HCEC 1CT (cell line): ENCODE results near the gene TAL2.

Source experiments
- DNase-seq: peaks from one replicate; pipeline ENCODE4 v3.0.0-alpha.2; 2017

The TAL2 gene

GRCh38 chr9:105662184-105663104, at the start of gene TAL2:
Gene TAL2, plus strand, starts transcription at chr9:105662457. Its CDS starts 40 bp downstream, at chr9:105662497.
- no peak for DNase-seq

- no peak for DNase-seq
Observed at GRCh38 chr9:105621001-105621400, 41.3 kb upstream of the TAL2 start.

GRCh38 chr9:105625088-105625487, 37.2 kb upstream of the TAL2 start:
- no peak for DNase-seq

- no peak for DNase-seq
Observed at GRCh38 chr9:105632807-105633206, 29.4 kb upstream of the TAL2 start.

GRCh38 chr9:105633411-105633810, 28.8 kb upstream of the TAL2 start:
- no peak for DNase-seq

GRCh38 chr9:105636331-105636730, 25.9 kb upstream of the TAL2 start:
- DNase-seq: no peak

- DNase-seq: peak; percentile 21
Observed at GRCh38 chr9:105637787-105638395, 24.4 kb upstream of the TAL2 start.

- no peak for DNase-seq
Observed at GRCh38 chr9:105639936-105640335, 22.3 kb upstream of the TAL2 start.

GRCh38 chr9:105643795-105644194, 18.5 kb upstream of the TAL2 start:
- DNase-seq: no peak

- DNase-seq: no peak
Observed at GRCh38 chr9:105646879-105647594, 15.2 kb upstream of the TAL2 start.

- DNase-seq: no peak
Observed at GRCh38 chr9:105647595-105648349, 14.5 kb upstream of the TAL2 start.

- DNase-seq: no peak
Observed at GRCh38 chr9:105651806-105652205, 10.5 kb upstream of the TAL2 start.

GRCh38 chr9:105656131-105656921, 5.9 kb upstream of the TAL2 start:
- no peak for DNase-seq

GRCh38 chr9:105658351-105658750, 3.9 kb upstream of the TAL2 start:
- no peak for DNase-seq

GRCh38 chr9:105661011-105661410, 1.2 kb upstream of the TAL2 start:
- DNase-seq: no peak

GRCh38 chr9:105663914-105664313, 1.7 kb downstream of the TAL2 start:
- DNase-seq: no peak

GRCh38 chr9:105667867-105668266, 5.6 kb downstream of the TAL2 start:
- DNase-seq: no peak

GRCh38 chr9:105670315-105670714, 8.1 kb downstream of the TAL2 start:
- DNase-seq: no peak

GRCh38 chr9:105670775-105671174, 8.5 kb downstream of the TAL2 start:
- DNase-seq: no peak

- DNase-seq: no peak
Observed at GRCh38 chr9:105672711-105673234, 10.5 kb downstream of the TAL2 start.

- DNase-seq: no peak
Observed at GRCh38 chr9:105673850-105674387, 11.7 kb downstream of the TAL2 start.
